ENCODE measurements around the gene BRINP2. TPM values are rescaled to one million over a fixed set of nuclear protein-coding genes. Genes with fewer than 3 reads are reported as not detected.

Gene BRINP2
- total RNA-seq, 1 donor from 2014 or later, result not detected

DNA sequence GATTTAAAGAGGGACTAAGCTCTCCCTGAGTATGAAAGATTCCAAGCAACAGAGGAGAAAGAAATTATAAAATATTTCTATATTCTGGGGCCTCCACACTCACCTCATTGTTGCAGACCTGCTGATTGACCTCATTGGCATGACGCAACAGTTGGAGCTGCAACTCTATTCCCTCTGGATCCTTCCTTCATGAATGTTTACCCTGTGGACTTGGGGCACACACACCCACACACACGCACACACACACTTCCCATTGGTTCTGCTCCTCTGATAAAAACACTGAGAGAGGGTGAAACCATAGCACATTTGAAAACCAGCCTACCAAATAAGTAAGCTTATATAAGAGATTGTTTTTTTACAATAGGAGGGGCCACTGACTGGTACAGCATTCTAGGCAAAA, 159.1 kb downstream of the BRINP2 start:
- no peak for DNase-seq

Other genes starting within 250 kb of the BRINP2 start
- not detected in 2 replicates for gene ASTN1, start 6.2 kb upstream of the BRINP2 start, total RNA-seq